GM18858 (cell line): ENCODE data around the gene MYPOP.

Source experiments
- ATAC-seq: cut with Tn5 transposase; IDR thresholded peaks from one replicate; pipeline ENCODE4 v1.9.1; 2021; ENCODE audit not compliant: unreplicated experiment

The MYPOP gene

DNA sequence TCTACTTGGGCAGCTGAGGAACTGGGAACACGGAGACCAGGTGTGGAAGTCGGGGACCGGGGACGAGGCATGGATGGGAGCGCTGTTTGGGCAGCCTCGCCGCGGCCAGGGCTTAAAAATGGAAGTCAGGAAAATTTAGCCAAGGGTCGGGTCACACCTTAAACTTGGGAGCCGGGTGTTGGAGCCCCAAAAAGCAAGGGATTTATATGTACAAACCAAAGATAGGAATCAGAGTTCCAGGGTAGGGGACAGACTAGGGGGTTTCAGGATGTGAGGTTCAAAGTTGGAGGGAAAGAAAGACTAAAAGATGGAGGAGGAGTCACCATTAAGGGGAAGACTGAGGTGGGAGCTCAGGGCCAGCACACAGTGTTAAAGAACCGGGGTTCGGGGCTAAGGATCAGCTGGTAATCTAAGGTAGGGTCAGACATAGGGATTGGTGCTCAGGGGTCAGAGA, 37.8 kb downstream of the MYPOP start:
- no peak for ATAC-seq

DNA sequence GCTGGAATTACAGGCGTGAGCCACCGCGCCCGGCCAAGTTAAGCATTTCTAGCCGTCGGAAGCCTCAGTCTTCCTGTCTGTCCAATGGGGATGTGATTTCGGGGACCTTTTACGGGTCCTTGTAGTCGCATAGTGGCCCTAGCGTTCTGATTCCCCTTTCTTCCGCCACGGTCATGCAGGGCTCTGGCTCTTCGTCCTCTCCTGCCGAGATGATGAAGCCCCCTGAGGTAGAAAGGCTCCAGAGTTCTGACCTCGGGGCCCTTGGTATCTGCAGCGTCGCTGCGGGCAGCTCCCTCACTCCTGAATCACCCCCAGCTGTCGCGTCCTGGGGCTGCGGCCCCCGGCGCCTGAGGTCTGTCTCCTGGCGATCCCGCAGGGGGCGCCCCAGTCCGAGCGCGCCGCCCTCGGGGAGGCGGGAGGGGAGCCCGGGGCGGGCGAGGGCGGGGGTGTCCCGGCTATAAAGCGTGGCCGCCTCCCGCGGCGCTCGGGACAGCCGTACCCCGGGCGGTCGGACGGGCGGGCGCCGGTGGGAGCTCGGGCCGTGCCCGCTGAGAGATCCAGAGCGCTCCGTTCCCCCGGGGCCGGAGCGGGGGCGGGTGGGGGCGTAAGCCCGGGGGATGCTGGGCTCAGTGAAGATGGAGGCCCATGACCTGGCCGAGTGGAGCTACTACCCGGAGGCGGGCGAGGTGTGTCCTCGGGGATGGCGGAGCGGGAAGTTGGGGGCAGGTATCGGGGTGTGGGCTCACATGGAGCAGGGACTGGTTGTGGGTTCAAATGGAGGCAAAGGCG, 38.4 kb downstream of the MYPOP start, which contains the start of gene FOXA3:
Gene FOXA3, plus strand, starts transcription at position 487 of the 789 bp plus-strand sequence. Its CDS starts 131 bp downstream, at position 618.
- peak; percentile 30 for ATAC-seq

- no peak for ATAC-seq
Measured at GRCh38 chr19:45863335-45863839, 39.0 kb downstream of the MYPOP start.

DNA sequence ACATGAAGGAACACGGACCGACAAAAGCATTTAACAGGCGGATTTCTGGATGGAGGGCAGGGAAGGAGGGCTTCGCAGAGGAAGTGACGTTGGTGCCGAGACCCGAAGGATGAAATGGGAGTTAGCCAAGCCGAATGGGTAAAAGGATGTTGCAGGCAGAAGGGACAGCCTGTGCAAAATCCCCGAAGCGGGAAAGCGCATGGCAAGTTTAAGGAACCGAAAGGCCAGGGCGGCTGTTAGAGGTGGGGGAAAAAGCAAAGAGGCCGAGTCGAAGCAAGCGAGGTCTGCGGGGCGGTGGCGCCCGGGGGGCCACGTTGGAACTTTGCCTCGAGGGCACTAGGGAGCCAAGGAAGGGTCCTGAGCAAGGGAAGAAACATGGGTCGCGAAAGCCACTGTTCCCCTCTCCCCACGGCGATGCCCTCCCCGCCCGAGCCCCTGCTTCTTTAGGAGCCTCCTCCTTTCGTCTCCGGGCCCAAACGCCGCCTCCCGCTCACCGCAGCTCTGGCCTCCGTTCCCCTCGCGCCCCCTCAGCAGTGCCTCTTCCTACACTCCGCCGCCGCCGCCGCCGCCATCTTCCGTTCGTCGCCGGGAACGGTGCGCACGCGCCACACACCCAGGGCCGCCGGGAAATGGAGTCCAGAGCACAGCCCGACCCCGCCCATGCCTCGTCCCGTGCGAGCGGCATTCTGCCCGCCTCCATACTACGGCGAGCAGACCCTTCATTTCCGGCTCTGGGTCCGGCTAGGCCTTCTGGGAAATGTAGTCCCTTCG, 39.7 kb downstream of the MYPOP start, which contains the start of gene SYMPK:
Gene SYMPK, minus strand, starts transcription at position 584 of the 771 bp plus-strand sequence. CDS start 8,652 bp downstream, outside the sequence.
- ATAC-seq = peak; percentile 77

DNA sequence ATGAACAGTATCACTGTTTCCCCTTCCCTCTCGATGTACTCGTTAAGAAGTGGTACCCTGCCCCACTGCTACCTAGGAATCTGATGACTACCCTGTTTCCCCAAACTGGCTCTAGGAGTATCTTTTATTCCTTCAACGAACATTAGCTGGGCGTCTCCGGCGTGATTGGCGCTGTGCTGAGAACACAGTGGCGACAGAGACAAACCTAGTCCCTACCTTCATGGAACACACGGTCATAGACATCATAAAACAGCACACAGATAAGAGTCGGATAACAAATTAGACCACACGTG, 40.2 kb downstream of the MYPOP start:
- ATAC-seq = no peak

DNA sequence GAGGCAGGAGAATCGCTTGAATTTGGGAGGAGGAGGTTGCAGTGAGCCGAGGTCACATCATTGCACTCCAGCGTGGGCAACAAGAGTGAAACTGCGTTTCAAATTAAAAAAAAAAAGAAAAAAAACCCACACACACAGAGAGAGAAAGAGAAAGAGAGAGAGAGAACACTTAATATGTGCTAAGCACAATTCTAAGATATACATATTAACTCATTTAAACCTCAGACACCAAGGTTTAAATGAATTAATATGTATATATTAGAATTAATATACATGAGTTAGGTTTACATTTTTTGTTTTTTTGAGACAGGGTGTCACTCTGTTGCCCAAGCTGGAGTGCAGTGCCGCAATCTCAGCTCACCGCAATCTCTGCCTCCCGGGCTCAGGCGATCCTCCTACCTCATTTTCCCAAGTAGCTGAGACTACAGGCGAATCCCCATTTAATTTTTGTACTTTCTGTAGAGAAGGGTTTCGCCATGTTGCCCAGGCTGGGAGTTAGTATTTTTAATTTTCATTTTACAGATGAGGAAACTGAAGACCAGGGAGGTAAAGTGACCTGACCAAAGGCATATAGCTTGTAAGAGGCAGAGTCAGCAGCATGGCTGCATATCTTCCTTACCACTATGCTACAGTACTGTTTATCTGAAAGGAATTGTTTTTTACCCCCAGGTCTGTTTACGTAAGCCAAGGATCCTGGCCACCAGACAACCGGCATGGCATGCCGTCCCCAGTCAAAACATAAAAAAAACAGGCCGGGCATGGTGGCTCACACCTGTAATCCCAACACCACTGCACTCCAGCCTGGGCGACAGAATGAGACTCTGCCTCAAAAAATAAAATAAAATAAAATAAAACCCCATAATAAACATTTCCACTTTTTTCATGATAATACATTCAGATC, 41.8 kb downstream of the MYPOP start:
- ATAC-seq = no peak

- no peak for ATAC-seq
Measured at GRCh38 chr19:45854167-45854778, 48.1 kb downstream of the MYPOP start.

- no peak for ATAC-seq
Measured at GRCh38 chr19:45852983-45853382, 49.4 kb downstream of the MYPOP start.

DNA sequence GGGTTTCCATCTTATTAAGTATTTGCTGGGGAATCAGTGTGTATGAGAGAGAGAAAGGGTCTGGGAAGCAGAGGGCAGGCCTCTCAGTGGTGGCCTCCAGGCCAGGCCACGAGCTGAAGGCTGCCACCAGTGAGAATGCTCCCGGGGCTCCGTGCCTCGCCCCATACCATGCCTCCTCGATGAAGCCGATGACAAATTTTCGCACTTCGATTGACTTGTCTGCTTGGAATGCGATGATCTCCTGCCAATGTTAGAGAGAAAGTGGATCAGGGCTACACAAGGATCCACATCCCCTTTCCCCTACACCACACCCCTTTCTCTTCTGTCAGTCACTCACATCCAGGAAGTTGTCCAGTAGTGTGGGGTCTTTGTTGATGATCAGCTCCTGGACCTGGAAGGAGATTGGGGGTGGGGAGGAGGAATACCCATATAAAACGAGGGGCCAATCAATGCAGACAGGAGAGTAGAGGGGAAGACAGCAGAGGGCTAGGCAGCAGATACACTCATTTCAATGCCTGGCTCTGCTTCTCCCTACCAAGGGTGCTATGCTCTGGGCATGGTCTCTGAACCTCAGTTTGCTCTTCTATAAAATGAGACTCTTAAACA, 50.2 kb downstream of the MYPOP start:
- no peak for ATAC-seq

GRCh38 chr19:45848922-45849321, 53.5 kb downstream of the MYPOP start:
- no peak for ATAC-seq

DNA sequence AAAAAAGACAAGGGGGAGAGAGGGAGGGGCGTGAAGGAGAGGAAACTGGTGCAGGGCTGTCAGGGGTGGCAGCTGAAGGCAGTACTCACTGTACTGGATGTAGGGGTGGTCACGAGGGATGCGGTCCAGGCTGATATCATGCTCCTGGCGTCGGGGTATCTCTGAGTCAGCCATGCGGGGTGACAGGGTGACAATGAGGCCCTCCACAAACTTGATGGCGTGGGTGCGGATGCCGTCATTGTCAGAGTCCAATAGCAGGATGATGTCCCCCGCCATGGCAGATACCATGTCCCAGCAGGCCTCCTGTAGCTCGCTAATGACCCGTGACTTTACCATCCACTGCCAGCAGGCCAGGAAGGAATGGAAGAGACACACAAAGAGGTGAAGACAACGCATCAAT, 54.8 kb downstream of the MYPOP start:
- ATAC-seq = no peak

- ATAC-seq = no peak
Measured at GRCh38 chr19:45842198-45842597, 60.2 kb downstream of the MYPOP start.
